GM04503 (cell line): Measurements from ENCODE around the gene UFM1.
A peak's percentile ranks its signal among the peaks of the same experiment; 100 is the strongest.
"Not testable (repeated sequence)": the region's sequence is repeated elsewhere in the genome, so short reads cannot be mapped to it uniquely, and the experiment has no call there.

Source experiments
- DNase-seq: peaks from one replicate; pipeline ENCODE4 v3.0.0-alpha.2; 2012; ENCODE audit warnings: low read depth

Gene UFM1

GRCh38 chr13:38349390-38350113 lies at the start of gene UFM1:
UFM1 (plus strand) TSS chr13:38349851; CDS start chr13:38349920, 69 bp downstream.
- DNase-seq: peak; percentile 67

GRCh38 chr13:38301236-38301635 lies 48.4 kb upstream of the UFM1 start:
- DNase-seq: no peak

- no peak for DNase-seq
Measured at GRCh38 chr13:38303816-38304320, 45.8 kb upstream of the UFM1 start.

- DNase-seq: peak; percentile 64
Measured at GRCh38 chr13:38308736-38309135, 40.9 kb upstream of the UFM1 start.

GRCh38 chr13:38309397-38309796 lies 40.3 kb upstream of the UFM1 start:
- no peak for DNase-seq

- not testable (repeated sequence) for DNase-seq
Measured at GRCh38 chr13:38311175-38311574, 38.5 kb upstream of the UFM1 start.

- no peak for DNase-seq
Measured at GRCh38 chr13:38316129-38316528, 33.5 kb upstream of the UFM1 start.

- no peak for DNase-seq
Measured at GRCh38 chr13:38321654-38322053, 28.0 kb upstream of the UFM1 start.

GRCh38 chr13:38325426-38325825 lies 24.2 kb upstream of the UFM1 start:
- no peak for DNase-seq

- no peak for DNase-seq
Measured at GRCh38 chr13:38328699-38329098, 21.0 kb upstream of the UFM1 start.

- DNase-seq: no peak
Measured at GRCh38 chr13:38334845-38335244, 14.8 kb upstream of the UFM1 start.

- no peak for DNase-seq
Measured at GRCh38 chr13:38338089-38338488, 11.6 kb upstream of the UFM1 start.

- no peak for DNase-seq
Measured at GRCh38 chr13:38340624-38341023, 9.0 kb upstream of the UFM1 start.

- DNase-seq: no peak
Measured at GRCh38 chr13:38341149-38341692, 8.4 kb upstream of the UFM1 start.

GRCh38 chr13:38346764-38347163 lies 2.9 kb upstream of the UFM1 start:
- no peak for DNase-seq

- peak; percentile 11 for DNase-seq
Measured at GRCh38 chr13:38348861-38349389, 726 bp upstream of the UFM1 start.

GRCh38 chr13:38350114-38350617 lies 515 bp downstream of the UFM1 start:
- DNase-seq: peak; percentile 24

- DNase-seq: no peak
Measured at GRCh38 chr13:38355595-38356119, 6.0 kb downstream of the UFM1 start.

GRCh38 chr13:38358684-38359083 lies 9.0 kb downstream of the UFM1 start:
- DNase-seq: no peak

GRCh38 chr13:38361542-38362262 lies 12.1 kb downstream of the UFM1 start:
- DNase-seq: no peak

GRCh38 chr13:38363219-38363618 lies 13.6 kb downstream of the UFM1 start:
- DNase-seq: no peak

- not testable (repeated sequence) for DNase-seq
Measured at GRCh38 chr13:38363746-38364145, 14.1 kb downstream of the UFM1 start.
